Tongue (tissue), 2 donors: ENCODE measurements around the gene C11orf16. TPM values are rescaled to one million over a fixed set of nuclear protein-coding genes. Genes with fewer than 3 reads are reported as not detected.
"Not testable (repeated sequence)": the region's sequence is repeated elsewhere in the genome, so short reads cannot be mapped to it uniquely, and the experiment has no call there.

Source experiments
- DNase-seq: peaks from one replicate; pipeline ENCODE4 v3.0.0-alpha.2; 2015
- total RNA-seq: library from RNA; depleted of rRNA; stranded (reverse); fragments of >200 nt; gene quantifications from one replicate; pipeline ENCODE4 v1.2.3, GENCODE V29; 2014

The C11orf16 gene
- total RNA-seq, 1 donor from 2014 or later, result not detected

DNA sequence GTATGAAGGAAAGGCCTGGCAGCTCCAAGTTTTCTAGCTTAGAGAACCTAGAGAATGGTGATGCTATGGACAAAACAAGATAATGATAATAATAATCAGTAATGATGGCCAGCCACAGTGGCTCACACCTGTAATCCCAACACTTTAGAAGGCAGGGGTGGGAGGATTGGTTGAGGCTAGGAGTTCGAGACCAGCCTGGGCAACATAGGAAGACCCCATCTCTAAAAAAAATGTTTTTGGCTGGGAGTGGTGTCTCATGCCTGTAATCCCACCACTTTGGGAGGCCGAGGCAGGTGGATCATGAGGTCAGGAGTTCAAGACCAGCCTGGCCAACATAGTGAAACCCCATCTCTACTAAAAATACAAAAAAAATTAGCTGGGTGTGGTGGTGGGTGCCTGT is 3.0 kb upstream of the C11orf16 start:
- not testable (repeated sequence) for DNase-seq

DNA sequence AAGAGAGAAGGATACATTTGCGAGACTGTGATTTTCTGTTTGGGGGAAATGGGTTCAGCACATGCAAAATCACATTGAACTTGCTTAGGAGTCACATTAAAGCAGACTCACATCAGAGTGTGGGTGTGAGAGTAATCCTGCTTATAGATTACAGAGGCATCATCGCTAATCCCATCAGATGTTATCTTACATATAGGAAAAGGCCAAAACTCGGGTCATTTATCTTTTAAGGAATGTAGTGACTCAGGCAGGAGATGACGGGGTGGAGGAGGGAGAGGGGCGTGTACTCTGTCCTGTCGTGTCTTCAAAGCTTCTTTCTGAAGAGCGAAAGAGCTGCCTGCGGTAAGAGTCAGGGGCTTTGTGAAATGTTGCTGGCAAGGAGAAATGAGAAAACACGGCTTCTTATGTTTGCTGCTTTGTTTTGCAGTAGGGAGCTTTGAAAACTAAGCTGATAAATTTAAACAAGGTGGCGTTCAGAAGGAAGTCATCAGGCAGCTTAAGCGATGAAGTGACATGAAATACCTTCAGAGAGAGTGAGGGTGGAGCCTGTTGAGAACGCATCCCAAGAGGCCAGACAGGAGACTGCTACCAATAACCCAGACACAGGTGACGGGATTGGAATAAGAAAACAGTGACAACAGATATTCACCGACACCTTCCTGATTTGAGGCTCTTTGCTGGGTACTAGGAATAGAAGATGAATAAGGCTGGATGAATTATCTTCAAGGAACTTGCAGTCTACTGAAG is 2.2 kb upstream of the C11orf16 start:
- no peak for DNase-seq

DNA sequence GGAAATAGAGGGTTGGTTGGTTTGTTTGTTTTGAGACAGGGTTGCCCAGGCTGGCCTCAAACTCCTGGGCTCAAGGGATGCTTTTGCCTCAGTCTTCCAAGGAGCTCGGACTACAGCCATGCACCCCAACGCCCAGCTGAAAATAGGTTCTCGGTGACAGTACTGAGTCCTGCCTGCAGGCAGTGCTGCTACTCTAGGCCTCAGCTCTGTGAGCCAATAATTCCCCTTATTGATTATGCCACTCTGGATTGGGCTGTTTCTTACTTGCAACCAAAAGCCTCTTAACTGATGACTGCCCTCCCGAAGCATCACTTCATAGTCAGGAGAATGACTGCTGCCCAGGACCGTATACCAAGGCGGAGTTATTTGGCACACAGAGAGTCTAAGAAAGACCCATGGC is 1.2 kb upstream of the C11orf16 start:
- no peak for DNase-seq

DNA sequence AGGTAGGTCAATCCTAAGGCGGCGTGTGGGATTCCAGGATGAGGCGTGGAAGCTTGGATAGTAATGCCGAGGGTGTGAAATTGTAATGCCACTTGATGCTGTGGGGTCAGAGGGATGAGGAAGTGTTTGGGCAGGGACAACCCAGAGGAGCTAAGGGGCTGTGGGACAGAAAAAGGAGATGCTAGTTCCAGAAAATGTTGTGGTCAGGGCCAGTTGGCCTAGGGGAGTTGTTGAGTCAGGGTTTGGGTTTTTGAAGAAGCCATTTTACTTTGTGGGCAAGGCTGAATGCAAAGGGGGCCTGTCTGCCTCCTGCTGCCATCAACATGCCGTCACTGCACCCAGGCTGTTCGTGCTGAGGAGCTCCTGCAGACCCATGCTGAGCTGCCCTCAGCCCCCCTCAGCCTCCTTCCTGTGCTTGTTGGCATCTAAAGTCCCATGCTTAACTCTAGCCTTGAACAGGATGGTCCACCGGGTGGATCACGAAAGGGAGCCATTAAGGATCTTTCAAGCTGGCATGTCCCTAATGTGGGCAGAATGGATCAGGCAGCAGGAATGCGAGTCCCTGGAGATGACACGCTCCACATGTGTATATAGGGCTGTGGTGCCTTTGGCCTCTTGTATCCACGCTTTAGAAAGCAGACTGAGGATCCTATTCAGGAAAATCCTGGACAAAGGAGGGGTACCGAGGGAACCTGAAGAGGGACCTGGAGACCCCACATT is 2.1 kb downstream of the C11orf16 start:
- no peak for DNase-seq

DNA sequence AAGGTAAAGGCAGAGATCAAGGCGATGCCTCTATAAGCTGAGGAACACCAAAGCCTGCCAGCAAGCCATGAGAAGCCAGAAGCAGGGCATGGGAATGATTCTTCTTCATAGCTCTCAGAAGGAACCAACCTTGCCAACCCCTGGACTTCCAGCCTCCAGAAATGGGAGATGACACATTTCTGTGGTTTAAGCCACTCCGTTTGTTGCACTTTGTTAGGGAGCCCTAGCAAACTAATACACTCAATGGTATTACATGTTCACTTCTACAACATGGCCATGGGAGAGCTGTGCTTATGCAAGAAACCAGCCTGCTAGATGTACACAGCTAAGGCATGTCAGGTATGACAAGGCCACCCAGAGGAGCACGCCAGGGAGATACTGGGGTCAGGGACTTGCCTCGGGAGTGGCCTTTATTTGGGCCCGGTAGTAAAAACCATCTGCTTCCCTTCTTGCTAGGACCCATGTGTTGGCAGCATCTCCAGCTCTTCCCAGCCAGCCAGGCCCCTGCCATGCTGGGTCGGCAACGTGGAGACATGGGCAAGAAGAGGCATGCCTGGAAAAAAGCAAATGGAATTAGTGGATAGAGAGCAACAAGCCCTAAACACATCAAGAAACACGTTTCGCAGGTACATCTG is 3.6 kb downstream of the C11orf16 start:
- no peak for DNase-seq

DNA sequence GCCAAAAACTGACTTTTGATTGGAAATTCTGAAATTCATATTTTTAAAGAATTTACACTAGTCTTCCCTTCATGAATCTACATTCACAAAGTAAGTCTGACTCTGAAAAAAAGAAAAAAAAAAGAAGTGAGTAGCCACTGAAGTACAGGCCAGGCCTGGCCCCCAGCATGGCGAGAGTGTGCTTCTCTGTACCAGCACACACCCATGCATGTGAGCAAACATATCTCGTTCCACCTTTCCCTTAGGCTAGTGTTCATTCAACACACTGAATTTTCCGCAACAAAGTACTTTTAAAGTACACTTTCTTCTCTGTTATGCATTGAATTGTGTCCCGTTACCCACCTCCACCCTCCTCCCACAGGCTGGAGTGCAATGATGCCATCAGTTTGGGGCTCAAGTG is 4.5 kb downstream of the C11orf16 start:
- DNase-seq, result no peak

DNA sequence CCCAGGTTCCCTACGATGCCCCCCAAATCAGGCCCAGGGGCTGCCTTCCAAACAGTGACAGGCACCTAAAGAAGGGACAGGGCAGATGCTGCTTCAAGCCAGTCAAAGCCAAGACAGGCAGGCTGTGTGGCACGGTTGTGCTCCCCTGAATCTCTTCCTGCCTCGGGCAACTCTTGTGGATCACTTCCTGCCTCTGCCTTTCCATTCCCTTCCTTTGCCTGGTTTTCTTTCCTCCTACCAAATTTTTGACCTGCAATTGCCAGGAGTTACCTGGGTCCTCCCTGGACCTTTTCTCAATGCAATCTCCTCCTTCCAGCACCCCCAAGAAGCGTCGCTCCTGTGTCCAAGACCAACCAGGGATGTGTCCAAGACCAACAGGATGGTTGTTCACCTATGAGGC is 5.5 kb downstream of the C11orf16 start:
- no peak for DNase-seq

DNA sequence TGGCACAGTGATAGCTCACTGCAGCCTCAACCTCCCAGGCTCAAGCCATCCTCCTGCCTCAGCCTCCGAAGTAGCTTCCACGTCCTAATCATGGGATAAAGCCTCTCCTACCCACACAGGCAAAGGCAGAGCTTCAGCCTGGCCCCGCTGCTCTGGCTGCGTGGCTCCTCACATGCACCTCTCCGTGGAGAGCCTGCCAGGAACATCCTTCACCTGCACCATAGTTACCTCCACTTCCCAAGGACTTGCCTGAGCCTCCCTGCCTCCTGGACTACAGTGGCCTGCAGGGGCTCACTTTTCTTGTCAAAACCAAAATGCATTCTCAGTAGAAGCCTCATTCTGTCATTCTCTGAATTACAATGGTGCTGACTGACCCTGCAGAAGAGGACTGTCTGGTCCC is 6.5 kb downstream of the C11orf16 start:
- DNase-seq, result no peak

DNA sequence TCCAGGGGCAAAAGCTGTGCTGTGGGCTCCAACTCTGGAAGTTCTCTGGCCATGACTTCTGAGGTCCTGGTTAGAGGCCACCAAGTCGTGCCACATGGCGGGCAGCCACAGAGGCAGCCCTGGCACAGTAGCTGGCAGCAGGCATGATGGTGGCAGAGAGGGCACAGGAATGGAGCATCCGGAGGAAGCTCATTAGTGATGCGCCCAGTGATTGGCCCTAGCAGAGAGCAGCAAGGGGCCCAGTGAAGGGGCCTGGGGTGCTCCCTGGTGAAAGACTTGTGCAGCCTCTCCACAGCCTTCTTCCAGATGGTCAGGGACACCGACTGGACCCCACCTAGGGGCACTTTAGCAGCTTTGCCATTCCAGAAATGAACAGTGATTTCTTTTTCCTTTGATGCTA is 7.0 kb downstream of the C11orf16 start:
- no peak for DNase-seq

DNA sequence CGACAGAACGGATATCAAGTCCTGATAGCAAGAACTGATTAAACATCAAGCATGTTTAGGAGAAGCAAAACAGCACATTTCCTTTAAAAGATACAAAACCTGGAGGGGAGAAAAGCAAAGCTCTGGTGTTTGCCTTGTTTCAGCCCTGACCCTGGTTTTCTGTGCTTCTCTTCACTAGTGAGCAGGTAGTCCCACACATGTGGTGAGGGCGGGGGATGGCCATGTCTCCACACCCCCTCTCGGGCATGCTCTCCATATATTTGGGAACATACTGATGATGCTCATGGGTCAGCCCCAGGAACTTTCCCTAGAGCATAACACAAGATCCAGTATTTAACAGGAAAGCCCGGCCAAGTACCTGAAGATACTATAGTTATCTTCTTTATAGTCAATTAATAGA is 10.1 kb downstream of the C11orf16 start:
- DNase-seq, result no peak

DNA sequence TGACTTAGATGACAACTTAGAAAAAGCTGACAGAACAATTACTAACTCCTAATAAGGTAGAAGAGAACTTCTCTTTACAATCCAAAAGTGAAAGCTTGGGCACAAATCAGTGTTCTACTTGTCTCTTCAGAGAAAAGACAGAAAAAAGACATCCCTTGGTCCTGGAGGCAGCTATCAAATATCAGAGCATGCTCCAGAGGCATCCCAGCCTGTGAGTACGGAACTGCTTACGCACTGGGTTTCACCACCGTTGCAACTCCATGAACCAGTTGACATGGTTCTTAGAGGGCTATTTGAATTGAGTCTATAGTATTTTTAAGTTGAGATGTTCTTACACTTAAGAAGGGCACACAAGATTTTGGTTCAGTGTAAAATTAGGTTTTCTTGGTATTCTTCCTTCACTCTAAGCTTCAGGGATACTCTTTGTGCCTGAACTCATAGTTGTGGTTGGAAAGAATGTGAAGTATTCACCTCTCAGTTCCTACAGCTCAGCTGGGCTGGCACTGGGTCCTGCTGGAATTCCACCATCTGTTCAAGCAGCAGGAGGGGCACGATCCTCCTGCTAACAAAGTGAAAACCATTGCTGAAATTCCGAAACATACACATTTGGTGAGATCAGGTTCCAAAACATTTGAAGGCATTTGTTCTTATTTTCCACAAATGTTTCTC is 15.5 kb downstream of the C11orf16 start:
- DNase-seq, result peak; percentile 89

DNA sequence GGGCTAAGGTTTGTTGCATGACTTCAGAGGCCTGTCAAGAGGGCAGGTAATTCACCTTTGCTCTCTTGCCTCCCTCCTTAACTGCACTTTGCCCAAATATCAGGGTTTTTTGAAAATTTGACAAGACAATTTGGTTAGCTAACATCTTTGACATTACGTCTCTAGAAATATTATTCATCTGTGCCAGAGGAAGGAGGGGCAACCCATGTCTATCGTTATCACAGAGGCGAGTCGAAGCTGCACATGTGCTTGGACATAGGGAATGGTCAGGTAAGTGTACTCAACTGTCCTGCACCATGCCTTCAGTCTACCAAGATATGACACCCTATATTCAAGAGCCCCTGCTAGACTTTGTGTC is 18.1 kb downstream of the C11orf16 start:
- DNase-seq, result no peak

DNA sequence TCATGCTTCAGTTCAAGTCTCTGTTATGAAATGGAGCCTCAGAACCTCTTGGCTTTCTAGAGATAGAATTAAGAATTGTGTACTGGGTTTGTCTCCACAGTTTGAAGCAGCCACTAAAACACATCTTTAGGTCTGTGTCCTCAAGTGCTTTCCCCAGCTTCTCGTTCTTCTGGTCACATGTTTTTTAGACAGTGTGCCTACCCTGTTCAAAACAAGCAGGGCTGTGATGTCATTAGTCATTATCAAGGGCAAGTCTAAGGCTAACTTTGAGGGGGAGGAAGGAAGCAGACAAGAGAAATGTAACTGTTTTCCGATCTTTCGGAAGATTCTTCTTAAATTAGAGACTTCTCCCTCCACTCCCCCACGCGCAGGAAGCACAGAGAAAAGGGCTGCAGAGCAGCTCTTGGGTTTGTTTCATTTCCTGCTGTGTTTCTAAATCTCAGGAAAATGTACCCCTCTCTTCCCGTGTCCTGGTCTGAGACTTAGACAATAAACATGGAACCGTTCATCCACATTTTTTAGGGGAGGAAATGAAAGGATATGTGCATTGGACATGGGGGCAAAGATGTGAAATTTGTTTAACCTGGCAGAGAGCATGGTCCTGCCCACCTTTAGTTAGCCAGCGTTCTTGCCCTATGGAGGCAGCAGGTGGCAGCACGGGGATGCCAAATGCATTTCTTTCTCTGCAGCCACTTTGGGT is 18.6 kb downstream of the C11orf16 start:
- peak; percentile 70 for DNase-seq

DNA sequence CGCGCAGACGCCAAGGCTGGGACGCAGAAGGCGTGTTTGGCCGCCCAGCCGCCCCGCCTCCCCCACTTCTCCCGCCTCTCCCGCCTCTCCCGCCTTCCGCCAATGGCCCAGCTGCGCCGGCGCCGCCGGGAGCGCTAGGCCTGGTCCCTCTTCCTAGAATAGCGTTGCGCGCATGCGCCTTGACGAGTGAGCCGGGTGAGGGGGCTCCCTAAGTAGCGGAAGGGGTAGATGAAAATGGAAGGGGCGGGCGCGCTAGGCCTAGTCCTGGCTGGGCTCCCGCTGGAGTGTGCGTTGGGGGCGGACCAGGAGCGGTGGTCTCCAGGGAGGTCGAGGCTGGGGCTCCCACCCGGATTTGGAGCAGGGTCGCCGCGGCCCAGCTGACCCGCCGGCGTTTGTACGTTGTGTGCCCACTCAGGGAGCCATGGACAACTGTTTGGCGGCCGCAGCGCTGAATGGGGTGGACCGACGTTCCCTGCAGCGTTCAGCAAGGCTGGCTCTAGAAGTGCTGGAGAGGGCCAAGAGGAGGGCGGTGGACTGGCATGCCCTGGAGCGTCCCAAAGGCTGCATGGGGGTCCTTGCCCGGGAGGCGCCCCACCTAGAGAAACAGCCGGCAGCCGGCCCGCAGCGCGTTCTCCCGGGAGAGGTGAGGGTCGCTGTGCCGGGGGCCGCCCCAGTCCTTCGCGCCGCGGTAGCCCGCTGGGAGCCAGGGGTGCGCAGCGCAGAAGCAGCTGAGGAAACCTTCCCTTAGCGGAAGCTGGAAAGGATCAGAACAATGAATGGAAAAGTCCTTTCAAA is 21.5 kb downstream of the C11orf16 start, which contains the start of gene AKIP1:
Gene AKIP1, plus strand, starts transcription at position 161 of the 795 bp plus-strand sequence. Its CDS starts 261 bp downstream, at position 422.
- peak; percentile 100 for DNase-seq

DNA sequence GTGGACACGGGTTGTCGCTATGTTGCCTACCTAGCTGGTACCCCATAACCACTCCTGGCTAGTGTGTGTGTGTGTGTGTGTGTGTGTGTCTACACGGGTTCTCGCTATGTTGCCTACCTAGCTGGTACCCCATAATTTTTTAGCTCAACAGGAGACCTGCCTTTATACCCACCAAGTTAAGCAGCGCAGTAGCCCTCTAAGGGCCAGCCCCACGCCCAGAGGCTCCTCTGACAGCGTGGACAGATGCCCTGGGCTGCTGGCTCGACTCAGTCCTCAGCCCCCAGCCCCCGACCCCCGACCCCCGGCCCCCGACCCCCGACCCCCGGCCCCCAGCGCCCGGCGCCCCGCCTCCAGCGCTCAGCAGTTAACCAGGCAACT is 22.1 kb downstream of the C11orf16 start:
- DNase-seq, result no peak

DNA sequence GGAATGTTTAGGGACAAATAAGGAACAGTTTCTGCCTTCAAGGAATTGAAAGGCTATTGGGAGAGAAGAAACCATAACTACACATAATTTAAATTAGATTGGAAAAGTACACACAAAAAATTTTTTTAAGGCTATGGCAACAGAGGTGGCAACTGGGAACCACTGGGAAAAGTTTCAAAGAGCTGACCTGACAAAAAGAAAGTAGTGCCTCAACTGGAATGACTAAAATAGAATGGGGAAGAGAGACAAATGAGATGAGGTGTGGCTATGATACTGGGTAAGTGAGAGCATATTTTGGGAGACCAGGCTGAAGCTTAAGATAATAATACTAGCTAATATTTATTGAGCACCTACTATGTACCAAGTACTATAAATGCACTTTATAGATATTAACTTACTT is 24.6 kb downstream of the C11orf16 start:
- no peak for DNase-seq

DNA sequence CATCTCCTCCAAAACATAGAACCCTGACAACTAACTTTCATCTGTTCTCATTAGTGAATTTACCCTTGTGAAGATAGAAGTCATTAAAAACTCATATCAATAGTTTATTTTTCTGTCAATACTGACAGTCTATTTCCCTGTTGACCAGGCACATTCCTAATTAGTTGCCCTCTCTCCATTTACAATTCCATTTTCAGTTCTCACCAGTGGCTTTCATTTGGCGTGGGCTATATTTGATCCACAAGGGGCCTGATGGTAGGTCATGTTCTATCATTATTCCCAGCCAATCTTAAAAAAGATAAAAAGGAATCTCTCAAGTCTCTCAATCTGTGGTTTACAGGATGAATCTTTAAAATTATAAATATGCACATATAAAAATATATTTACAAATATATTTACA is 25.6 kb downstream of the C11orf16 start:
- no peak for DNase-seq

DNA sequence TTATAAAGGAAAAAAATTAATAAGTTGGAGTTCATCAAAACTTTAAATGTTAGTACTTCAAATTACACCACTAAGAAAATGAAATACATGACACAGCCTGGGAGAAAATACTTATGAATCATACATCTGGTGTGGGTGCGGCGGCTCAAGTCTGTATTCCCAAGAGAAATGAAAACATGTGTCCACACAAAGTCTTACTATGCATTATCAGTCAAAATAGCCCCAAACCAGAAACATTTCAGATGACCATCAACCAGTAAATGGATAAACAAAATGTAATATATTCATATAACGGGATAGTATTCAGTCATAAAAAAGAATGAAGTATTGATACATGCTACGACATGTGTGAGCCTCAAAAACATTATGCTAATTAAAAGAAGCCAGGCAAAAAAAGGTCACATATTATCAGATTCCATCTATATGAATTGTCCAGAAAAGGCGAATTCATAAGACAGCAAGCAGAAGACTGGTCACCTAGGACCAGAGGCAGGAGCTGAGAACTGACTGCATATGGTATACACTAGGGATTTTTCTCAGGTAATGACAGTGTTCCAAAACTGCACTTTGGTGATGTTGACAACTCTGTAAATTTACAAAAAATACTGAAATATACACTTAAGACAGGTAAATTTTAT is 27.1 kb downstream of the C11orf16 start:
- DNase-seq, result no peak

DNA sequence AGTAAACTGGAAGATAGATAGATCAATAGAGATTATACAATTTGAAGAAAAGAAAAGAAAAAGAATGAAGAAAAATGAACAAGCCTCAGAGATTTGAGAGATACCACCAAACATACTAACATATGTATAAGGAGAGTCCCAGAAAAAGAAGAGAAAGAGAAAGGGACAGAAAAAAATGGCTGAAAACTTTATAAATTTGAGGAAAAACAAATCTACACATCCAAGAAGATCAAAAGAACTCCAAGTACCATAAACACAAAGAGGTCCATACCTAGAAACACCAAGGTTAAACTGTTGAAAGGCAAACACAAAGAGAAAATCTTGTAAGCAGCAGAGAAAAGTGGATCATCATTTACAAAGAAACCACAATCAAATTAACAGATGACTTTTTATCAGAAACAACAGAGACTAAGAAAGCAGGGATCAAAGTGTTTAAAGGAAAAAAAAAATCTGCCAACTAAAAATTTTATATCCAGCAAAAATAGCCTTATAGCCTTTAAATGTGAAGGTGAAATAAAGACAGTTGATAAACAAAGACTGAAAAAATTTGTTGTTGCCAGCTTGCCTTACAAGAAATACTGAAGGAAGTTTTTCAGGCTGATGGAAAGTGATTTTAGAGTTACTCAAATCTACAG is 33.5 kb downstream of the C11orf16 start:
- DNase-seq, result no peak

DNA sequence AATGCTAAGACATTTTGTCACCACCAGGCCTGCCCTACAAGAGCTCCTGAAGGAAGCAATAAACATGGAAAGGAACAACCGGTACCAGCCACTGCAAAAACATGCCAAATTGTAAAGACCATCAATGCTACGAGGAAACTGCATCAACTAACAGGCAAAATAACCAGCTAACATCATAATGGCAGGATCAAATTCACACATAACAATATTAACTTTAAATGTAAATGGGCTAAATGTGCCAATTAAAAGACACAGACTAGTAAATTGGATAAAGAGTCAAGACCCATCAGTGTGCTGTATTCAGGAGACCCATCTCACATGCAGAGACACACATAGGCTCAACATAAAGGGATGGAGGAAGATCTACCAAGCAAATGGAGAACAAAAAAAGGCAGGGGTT is 41.6 kb downstream of the C11orf16 start:
- not testable (repeated sequence) for DNase-seq
